Caco-2 (cell line): Measurements from ENCODE around the gene CRIP1. TPM values are rescaled to one million over a fixed set of nuclear protein-coding genes. Genes with fewer than 3 reads are reported as not detected.
A peak's percentile ranks its signal among the peaks of the same experiment; 100 is the strongest.

ENCODE experiments used
- BruUV-seq: library from RNA; stranded (reverse); fragments of 400-500 nt; replicated peaks from 2 replicates; lab custom pipeline; 2021; lab: Mats Ljungman, UMichigan
- CTCF ChIA-PET: fragments of 300-600 bp; sonication (Branson Sonifier 250); formaldehyde crosslinking; loops from one replicate; lab custom pipeline; 2022; ENCODE audit warnings: antibody characterized with exemption; lab: Charles Lee
- POLR2A ChIA-PET: fragments of 300-600 bp; sonication (Branson Sonifier 250); formaldehyde crosslinking; loops from one replicate; lab custom pipeline; 2022; ENCODE audit warnings: antibody characterized with exemption; lab: Charles Lee
- DNase-seq, 2 experiments: peaks; one replicate each; pipeline versions ENCODE4 v3.0.0 to v3.0.0-alpha.2; 2020 to 2022
- H3K27me3 ChIP-seq: replicated peaks from 2 replicates; pipeline ENCODE4 v1.6.0; 2011; ENCODE audit warnings: low read length; ENCODE audit not compliant: control insufficient read depth, insufficient read depth
- H3K36me3 ChIP-seq: 2 replicates; pipeline ENCODE4 v1.5.1; 2011; ENCODE audit warnings: low read length; ENCODE audit not compliant: control insufficient read depth, insufficient read depth
- H3K4me1 ChIP-seq: fragments of 250-450 bp; sonication (Bioruptor Pico); 2 replicates; pipeline ENCODE4 v1.5.1; 2020; ENCODE audit warnings: mild to moderate bottlenecking
- H3K4me3 ChIP-seq: 2 replicates; pipeline ENCODE4 v1.5.1; 2011; ENCODE audit warnings: low read depth, mild to moderate bottlenecking, control low read depth, low read length
- H3K9me3 ChIP-seq: fragments of 250-450 bp; sonication (Bioruptor Pico); 2 replicates; pipeline ENCODE4 v1.5.1; 2020; ENCODE audit warnings: mild to moderate bottlenecking, moderate library complexity
- H3K27ac Mint-ChIP-seq: one replicate; pipeline ENCODE4 v1.8.0; 2022; ENCODE audit warnings: mixed read lengths; ENCODE audit not compliant: unreplicated experiment
- H3K27me3 Mint-ChIP-seq: one replicate; pipeline ENCODE4 v1.8.0; 2022; ENCODE audit warnings: mixed read lengths; ENCODE audit not compliant: insufficient read depth, unreplicated experiment
- H3K36me3 Mint-ChIP-seq: one replicate; pipeline ENCODE4 v1.8.0; 2022; ENCODE audit warnings: mild to moderate bottlenecking, mixed read lengths; ENCODE audit not compliant: insufficient read depth, unreplicated experiment
- H3K4me1 Mint-ChIP-seq: one replicate; pipeline ENCODE4 v1.8.0; 2022; ENCODE audit warnings: low read depth, mixed read lengths; ENCODE audit not compliant: unreplicated experiment
- H3K4me3 Mint-ChIP-seq: one replicate; pipeline ENCODE4 v1.8.0; 2022; ENCODE audit warnings: mild to moderate bottlenecking, moderate library complexity, mixed read lengths; ENCODE audit not compliant: unreplicated experiment
- H3K9me3 Mint-ChIP-seq: one replicate; pipeline ENCODE4 v1.8.0; 2022; ENCODE audit warnings: mixed read lengths; ENCODE audit not compliant: unreplicated experiment
- CTCF ChIP-seq, 2 experiments: fragments of 200-600 bp in 1 of 2; IDR thresholded peaks; 1 replicate in 1 of 2; 2 replicates in 1 of 2; pipeline versions ENCODE4 v1.5.1 to v1.8.0; 2011 to 2022; ENCODE audit warnings: antibody characterized with exemption in 1 of 2, control low read depth in 1 of 2, inconsistent platforms in 1 of 2, low read depth in 1 of 2, low read length in 1 of 2, mild to moderate bottlenecking in 1 of 2, moderate library complexity in 1 of 2; ENCODE audit not compliant: insufficient read depth in 1 of 2, severe bottlenecking in 1 of 2, unreplicated experiment in 1 of 2
- intact Hi-C: fragments of 100-400 bp; cut with micrococcal nuclease; formaldehyde crosslinking; loops from one replicate; pipeline ENCODE4 v1.10.0; 2022; ENCODE audit not compliant: unreplicated experiment
- total RNA-seq: library from RNA; stranded (reverse); gene quantifications from 2 replicates; pipeline ENCODE4 v1.2.3, GENCODE V29; 2022

The CRIP1 gene
- total RNA-seq, 1 experiment from 2014 or later = 75.1 TPM

- Mint-ChIP-seq H3K36me3 (peaks cover 9% of the 10 kb centered on the region), H3K4me1 (peaks cover 13% of the 10 kb centered on the region), H3K27me3 (peaks cover 7% of the 10 kb centered on the region), H3K4me3 (no peak overlapping the region), H3K27ac (no peak overlapping the region), H3K9me3 (no peaks in the 10 kb centered on the region)
- POLR2A ChIA-PET = no interaction called here
- no peak for TF ChIP-seq CTCF (IDR thresholded peaks at IDR 0.05; ENCODE audit: insufficient read depth in 1 of 2, low read depth in 1 of 2, low read length in 1 of 2, severe bottlenecking in 1 of 2, unreplicated experiment in 1 of 2)
- BruUV-seq = no TSS peak
- Histone ChIP-seq H3K4me3 (peak overlapping the region; percentile 10; the same call in 1 of the 2 replicates), H3K36me3 (no peaks in the 10 kb centered on the region), H3K9me3 (no peaks in the 10 kb centered on the region), H3K4me1 (peaks cover 28% of the 10 kb centered on the region), H3K27me3 (no peaks in the 10 kb centered on the region; the same call in 1 of the 2 replicates)
- intact Hi-C loops = no loop called here
- CTCF ChIA-PET = interaction anchor here (0.6 to 0.8 kb wide), 3 partner anchors 11 to 651 kb away, joined by 3 to 4 read pairs (median 4); no protein-coding TSS in a partner anchor
- no peak for DNase-seq
Measured at GRCh38 chr14:105478398-105479251, 8.1 kb upstream of the CRIP1 start.

DNA sequence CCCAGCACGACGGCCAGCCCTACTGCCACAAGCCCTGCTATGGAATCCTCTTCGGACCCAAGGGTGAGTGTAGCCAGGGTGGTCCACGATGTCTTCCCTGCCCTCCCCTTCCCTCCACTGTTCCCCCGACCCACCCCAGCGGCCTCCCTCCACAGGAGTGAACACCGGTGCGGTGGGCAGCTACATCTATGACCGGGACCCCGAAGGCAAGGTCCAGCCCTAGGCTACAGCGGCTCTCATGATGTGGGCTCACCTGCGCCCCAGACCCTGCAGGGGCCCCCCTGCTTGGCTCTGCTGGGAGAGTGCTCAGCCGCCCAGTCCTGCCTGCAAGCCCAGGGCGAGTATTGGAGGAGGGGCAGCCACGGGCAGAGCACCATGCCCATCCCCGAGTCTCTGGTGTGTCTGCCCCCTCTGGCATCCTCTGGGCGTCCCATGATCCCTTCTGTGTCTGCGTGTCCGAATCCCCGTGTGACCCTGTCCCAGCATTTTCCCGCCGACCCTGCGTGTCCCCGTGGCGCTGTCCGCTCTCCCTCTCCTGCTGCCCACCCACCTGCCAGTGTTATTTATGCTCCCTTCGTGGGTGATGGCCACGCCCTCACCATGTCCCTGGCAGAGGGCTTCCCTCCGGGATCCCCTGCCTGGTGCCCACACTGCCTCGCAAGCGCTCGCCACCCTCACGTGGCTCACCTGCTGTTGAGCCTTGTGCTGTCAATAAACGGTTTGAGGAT, 7.1 kb upstream of the CRIP1 start:
- TF ChIP-seq CTCF (IDR thresholded peaks at IDR 0.05; ENCODE audit: insufficient read depth in 1 of 2, low read depth in 1 of 2, low read length in 1 of 2, severe bottlenecking in 1 of 2, unreplicated experiment in 1 of 2) = no peak
- peaks cover 9% of the 10 kb centered on the region for H3K36me3 Mint-ChIP-seq
- H3K27ac Mint-ChIP-seq = no peak overlapping the region
- H3K27me3 Mint-ChIP-seq = peaks cover 7% of the 10 kb centered on the region
- no peak for DNase-seq
- ChIA-PET POLR2A (no interaction called here), CTCF (no interaction called here)
- H3K27me3 ChIP-seq = no peaks in the 10 kb centered on the region; the same call in 1 of the 2 replicates
- no peaks in the 10 kb centered on the region for H3K9me3 Mint-ChIP-seq
- peaks cover 13% of the 10 kb centered on the region for H3K4me1 Mint-ChIP-seq
- intact Hi-C loops = loop anchor here (2.0 kb wide), 1 partner anchor 109 kb away; no protein-coding TSS in a partner anchor
- H3K4me1 ChIP-seq = peaks cover 25% of the 10 kb centered on the region
- no peak overlapping the region for H3K4me3 ChIP-seq
- H3K36me3 ChIP-seq = no peaks in the 10 kb centered on the region
- H3K9me3 ChIP-seq = no peaks in the 10 kb centered on the region
- no TSS peak for BruUV-seq
- H3K4me3 Mint-ChIP-seq = no peak overlapping the region

DNA sequence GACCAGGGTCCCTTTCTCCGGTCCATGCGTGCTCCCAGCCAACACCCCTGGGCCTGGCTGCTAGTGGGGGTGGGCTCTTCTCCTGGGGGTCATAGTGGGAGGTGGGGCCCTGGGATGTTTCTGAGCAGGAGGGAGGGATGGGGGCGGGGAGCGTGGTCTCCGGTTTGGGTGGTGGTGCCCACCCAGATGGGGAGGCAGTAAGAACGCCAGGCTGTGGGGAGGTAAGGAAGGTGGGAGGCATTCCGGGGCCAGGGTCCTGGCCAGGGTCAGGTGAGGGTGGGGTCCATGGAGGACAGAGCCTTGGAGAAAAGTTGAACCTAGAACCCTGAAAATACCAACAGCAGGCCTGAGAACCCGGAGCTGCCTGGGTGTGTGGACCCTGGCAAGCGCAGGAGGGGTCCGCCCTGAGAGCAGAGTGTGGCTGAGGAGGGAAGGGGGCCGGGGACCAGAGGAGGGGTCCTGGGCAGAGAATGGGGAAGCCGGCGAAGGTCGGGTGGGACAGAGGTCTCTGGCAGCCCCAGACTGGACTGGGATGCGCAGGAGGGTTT, 6.4 kb upstream of the CRIP1 start:
- CTCF ChIA-PET = interaction anchor here (0.6 to 1.9 kb wide), 17 partner anchors 8 to 728 kb away, joined by 3 to 57 read pairs (median 5); partner anchors contain the start of genes PACS2, SIVA1 and TEDC1
- Histone ChIP-seq H3K9me3 (no peaks in the 10 kb centered on the region), H3K4me3 (no peak overlapping the region), H3K27me3 (no peaks in the 10 kb centered on the region; the same call in 1 of the 2 replicates), H3K36me3 (no peaks in the 10 kb centered on the region), H3K4me1 (peaks cover 19% of the 10 kb centered on the region)
- H3K9me3 Mint-ChIP-seq = no peaks in the 10 kb centered on the region
- no peak for TF ChIP-seq CTCF (IDR thresholded peaks at IDR 0.05; ENCODE audit: insufficient read depth in 1 of 2, low read depth in 1 of 2, low read length in 1 of 2, severe bottlenecking in 1 of 2, unreplicated experiment in 1 of 2)
- BruUV-seq = no TSS peak
- POLR2A ChIA-PET = interaction anchor here (1.0 to 2.0 kb wide), 3 partner anchors 10 to 179 kb away, joined by 4 to 14 read pairs (median 7); partner anchors contain the start of gene BRF1
- peaks cover 7% of the 10 kb centered on the region for H3K27me3 Mint-ChIP-seq
- peaks cover 13% of the 10 kb centered on the region for H3K4me1 Mint-ChIP-seq
- H3K27ac Mint-ChIP-seq = peak overlapping the region; percentile 96
- intact Hi-C loops = loop anchor here (2.0 kb wide), 1 partner anchor 109 kb away; no protein-coding TSS in a partner anchor
- peak overlapping the region; percentile 78 for H3K4me3 Mint-ChIP-seq
- no peak for DNase-seq
- H3K36me3 Mint-ChIP-seq = peaks cover 9% of the 10 kb centered on the region
